ENCODE results near the gene DISP3. TPM values are rescaled to one million over a fixed set of nuclear protein-coding genes. Genes with fewer than 3 reads are reported as not detected.

The DISP3 gene
- total and polyA plus RNA-seq, 2 of the 13 experiments (the other 11 are each of a cell fraction or from before 2014, with no cell fraction given), result 0.08 to 0.13 TPM

- POLR2A ChIA-PET, result no interaction called here
- Histone ChIP-seq H3K9me3 (ENCODE audit: low read length) (no peaks in the 10 kb centered on the region), H3K79me2 (ENCODE audit: insufficient read depth, low read length) (no peaks in the 10 kb centered on the region), H3K4me2 (ENCODE audit: low read depth, low read length) (no peak overlapping the region), H3K27me3 (ENCODE audit: control insufficient read depth in 1 of 2, insufficient read depth in 2 of 2, low read length in 2 of 2) (peaks cover 4 to 74% of the 10 kb centered on the region in 2 experiments; a peak in 3 of 5 replicates), H3K4me3 (replicated peaks in 1 of 3; ENCODE audit: insufficient read depth in 1 of 3, low read depth in 2 of 3, low read length in 3 of 3) (no peak overlapping the region), H3K27ac (ENCODE audit: extremely low read length, insufficient read depth, low read length) (no peak overlapping the region), H3K9ac (ENCODE audit: insufficient read depth, low read depth, low read length) (no peak overlapping the region), H3K36me3 (replicated peaks in 1 of 2; ENCODE audit: control insufficient read depth in 1 of 2, insufficient read depth in 2 of 2, low read length in 2 of 2) (no peaks in the 10 kb centered on the region), H4K20me1 (ENCODE audit: insufficient read depth, low read length) (no peaks in the 10 kb centered on the region), H3K4me1 (ENCODE audit: insufficient read depth, low read length) (no peaks in the 10 kb centered on the region), H2AFZ (ENCODE audit: low read length) (no peak overlapping the region)
- FAIRE-seq, result no peak
- in situ Hi-C loops (cut with HindIII; ENCODE audit: extremely low pct_ligation_motif_present, low pct_unique_long_range_greater_than_20kb) (no loop called here), intact Hi-C loops (cut with micrococcal nuclease; ENCODE audit: unreplicated experiment) (loop anchor here (1.0 kb wide), 1 partner anchor 27 kb away; no protein-coding TSS in a partner anchor)
- DNase-seq (ENCODE audit: low spot score), result no peak
- 37% methylated on average over 16 of the region's 20 CpGs for WGBS (ENCODE audit: low lambda C conversion rate)
- CTCF ChIA-PET (ENCODE audit: low intra/inter-chr PET ratio, low total read pairs), result no interaction called here
- no peak for ATAC-seq
- no TSS peak for BruUV-seq (replicated peaks)
- TF ChIP-seq CEBPB (IDR thresholded peaks at IDR 0.05; ENCODE audit: borderline replicate concordance, low read depth, low read length) (peak; percentile 70), YEATS2 (CRISPR knock-in tag; IDR thresholded peaks at IDR 0.05; ENCODE audit: borderline replicate concordance) (no peak), ZNF567 (CRISPR knock-in tag; IDR thresholded peaks at IDR 0.05; ENCODE audit: borderline replicate concordance) (no peak), ATF7 (IDR thresholded peaks at IDR 0.05) (0 out of 2 replicates have a peak, but pooled peaks have one; percentile 29), ATF7 (CRISPR knock-in tag; IDR thresholded peaks at IDR 0.05) (no peak)
Measured at GRCh38 chr1:11448373-11449099, 30.4 kb upstream of the DISP3 start.

GRCh38 chr1:11449100-11449403 lies 29.9 kb upstream of the DISP3 start:
- Histone ChIP-seq H3K27me3 (ENCODE audit: control insufficient read depth in 1 of 2, insufficient read depth in 2 of 2, low read length in 2 of 2) (peaks cover 6 to 74% of the 10 kb centered on the region in 2 experiments; a peak in 4 of 5 replicates), H3K4me2 (ENCODE audit: low read depth, low read length) (no peak overlapping the region), H3K9me3 (ENCODE audit: low read length) (no peaks in the 10 kb centered on the region), H4K20me1 (ENCODE audit: insufficient read depth, low read length) (no peaks in the 10 kb centered on the region), H3K27ac (ENCODE audit: extremely low read length, insufficient read depth, low read length) (no peak overlapping the region), H3K36me3 (replicated peaks in 1 of 2; ENCODE audit: control insufficient read depth in 1 of 2, insufficient read depth in 2 of 2, low read length in 2 of 2) (no peaks in the 10 kb centered on the region), H2AFZ (ENCODE audit: low read length) (no peak overlapping the region), H3K9ac (ENCODE audit: insufficient read depth, low read depth, low read length) (no peak overlapping the region), H3K4me3 (replicated peaks in 1 of 3; ENCODE audit: insufficient read depth in 1 of 3, low read depth in 2 of 3, low read length in 3 of 3) (no peak overlapping the region), H3K79me2 (ENCODE audit: insufficient read depth, low read length) (no peaks in the 10 kb centered on the region), H3K4me1 (ENCODE audit: insufficient read depth, low read length) (no peaks in the 10 kb centered on the region)
- CTCF ChIA-PET (ENCODE audit: low intra/inter-chr PET ratio, low total read pairs), result no interaction called here
- in situ Hi-C loops (cut with HindIII; ENCODE audit: extremely low pct_ligation_motif_present, low pct_unique_long_range_greater_than_20kb), result no loop called here
- intact Hi-C loops (cut with micrococcal nuclease; ENCODE audit: unreplicated experiment), result no loop called here
- POLR2A ChIA-PET, result no interaction called here
- 21% methylated on average over 11 of the region's 11 CpGs for WGBS (ENCODE audit: low lambda C conversion rate)
- no peak for TF ChIP-seq ZSCAN9 (CRISPR knock-in tag; IDR thresholded peaks at IDR 0.05; ENCODE audit: borderline replicate concordance)
- TF ChIP-seq POLR2AphosphoS5 (IDR thresholded peaks at IDR 0.05; ENCODE audit: low read depth, low read length), result no peak
- TF ChIP-seq ZSCAN30 (CRISPR knock-in tag; IDR thresholded peaks at IDR 0.05), result no peak
- no peak for TF ChIP-seq TMF1 (CRISPR knock-in tag; IDR thresholded peaks at IDR 0.05; ENCODE audit: low read depth)
- TF ChIP-seq YEATS4 (CRISPR knock-in tag; IDR thresholded peaks at IDR 0.05; ENCODE audit: borderline replicate concordance), result no peak
- ATAC-seq, result no peak
- no peak for FAIRE-seq
- no TSS peak for BruUV-seq (replicated peaks)
- no peak for DNase-seq (ENCODE audit: low spot score)

Measured in HepG2 (cell line).